Choroid plexus epithelial cell (primary cell): Measurements from ENCODE around the gene CDC20.

ENCODE experiments used
- DNase-seq: peaks from one replicate; pipeline ENCODE4 v3.0.0-alpha.2; 2010; ENCODE audit warnings: low read depth
- H3K4me3 ChIP-seq: 2 replicates; pipeline ENCODE4 v1.5.1; 2011; ENCODE audit warnings: low read depth, mild to moderate bottlenecking, control low read depth, low read length, moderate library complexity
- TF ChIP-seq, protein P1 (sequence below): conservative IDR thresholded peaks from 2 replicates; pipeline ENCODE4 v1.5.1; 2011; ENCODE audit warnings: low read depth, mild to moderate bottlenecking, control low read depth, inconsistent platforms, low read length, moderate library complexity

The CDC20 gene

DNA sequence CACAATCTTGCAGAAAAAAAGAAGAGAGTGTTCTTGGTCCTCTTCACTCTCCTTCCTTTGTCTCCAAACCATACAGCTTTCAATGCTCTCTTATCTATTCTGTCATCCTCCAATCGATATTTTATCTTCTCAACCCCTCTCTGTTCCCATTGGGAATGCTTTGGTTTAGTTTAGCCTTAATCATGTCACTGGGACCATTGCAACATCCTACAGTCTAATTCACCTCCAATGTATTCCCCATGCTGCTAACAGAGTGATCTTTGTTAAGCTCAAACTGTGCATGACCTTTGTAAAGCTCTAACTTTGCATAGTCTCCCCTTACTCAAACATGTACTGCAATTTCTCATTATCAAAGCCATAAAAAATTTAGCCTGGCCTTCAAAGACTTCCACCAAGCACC lies 18.2 kb upstream of the CDC20 start:
- no peak for DNase-seq
- TF ChIP-seq, protein P1, sequence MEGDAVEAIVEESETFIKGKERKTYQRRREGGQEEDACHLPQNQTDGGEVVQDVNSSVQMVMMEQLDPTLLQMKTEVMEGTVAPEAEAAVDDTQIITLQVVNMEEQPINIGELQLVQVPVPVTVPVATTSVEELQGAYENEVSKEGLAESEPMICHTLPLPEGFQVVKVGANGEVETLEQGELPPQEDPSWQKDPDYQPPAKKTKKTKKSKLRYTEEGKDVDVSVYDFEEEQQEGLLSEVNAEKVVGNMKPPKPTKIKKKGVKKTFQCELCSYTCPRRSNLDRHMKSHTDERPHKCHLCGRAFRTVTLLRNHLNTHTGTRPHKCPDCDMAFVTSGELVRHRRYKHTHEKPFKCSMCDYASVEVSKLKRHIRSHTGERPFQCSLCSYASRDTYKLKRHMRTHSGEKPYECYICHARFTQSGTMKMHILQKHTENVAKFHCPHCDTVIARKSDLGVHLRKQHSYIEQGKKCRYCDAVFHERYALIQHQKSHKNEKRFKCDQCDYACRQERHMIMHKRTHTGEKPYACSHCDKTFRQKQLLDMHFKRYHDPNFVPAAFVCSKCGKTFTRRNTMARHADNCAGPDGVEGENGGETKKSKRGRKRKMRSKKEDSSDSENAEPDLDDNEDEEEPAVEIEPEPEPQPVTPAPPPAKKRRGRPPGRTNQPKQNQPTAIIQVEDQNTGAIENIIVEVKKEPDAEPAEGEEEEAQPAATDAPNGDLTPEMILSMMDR, result no peak
- no peak overlapping the region for H3K4me3 ChIP-seq

DNA sequence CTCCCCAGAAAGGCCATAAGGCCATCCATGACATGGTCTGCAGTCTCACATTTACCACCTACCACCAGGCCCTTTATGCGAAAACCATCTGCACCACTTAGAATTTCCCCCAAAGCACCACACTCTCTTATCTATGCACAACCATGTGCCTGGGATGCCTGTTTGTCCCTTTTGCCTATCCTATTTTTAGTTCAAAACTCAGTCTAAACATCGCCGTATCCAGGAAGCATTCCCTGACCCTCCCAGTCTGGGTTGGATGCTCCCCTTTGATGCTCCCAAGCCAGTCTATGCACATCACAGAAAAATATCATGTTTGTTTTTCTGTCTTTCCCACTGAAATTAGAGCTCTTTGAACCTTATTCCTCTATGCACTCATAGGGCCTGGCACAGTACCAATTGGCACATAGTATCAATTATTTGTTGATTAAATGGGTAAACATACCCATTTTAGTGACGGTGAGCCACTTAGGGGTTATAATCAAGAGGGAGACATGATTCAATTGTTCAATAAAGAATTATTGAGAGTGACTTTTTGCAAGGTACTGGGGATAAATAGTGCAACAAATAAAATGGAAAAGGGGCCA lies 14.4 kb upstream of the CDC20 start:
- TF ChIP-seq, protein P1, result no peak
- no peak overlapping the region for H3K4me3 ChIP-seq
- no peak for DNase-seq

DNA sequence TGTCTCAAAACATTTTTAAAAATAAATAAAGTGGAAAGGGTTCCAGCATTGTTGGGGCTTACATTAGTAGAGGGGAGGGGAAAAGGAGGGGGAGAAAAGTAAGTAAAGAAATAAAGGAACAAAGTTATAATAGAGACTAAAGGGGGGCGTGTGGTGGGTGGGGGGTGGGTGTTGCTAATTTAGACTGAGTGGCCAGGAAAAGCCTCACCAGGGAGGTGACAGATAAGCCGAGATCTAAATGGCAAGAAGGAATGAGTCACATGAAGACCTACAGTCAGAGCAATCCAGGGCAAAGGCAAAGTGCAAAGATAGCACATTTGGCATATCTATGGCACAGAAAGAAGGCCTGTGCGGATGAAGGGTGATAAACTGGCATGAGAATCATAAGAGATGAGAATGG lies 13.7 kb upstream of the CDC20 start:
- no peak for DNase-seq
- TF ChIP-seq, protein P1, result no peak
- no peak overlapping the region for H3K4me3 ChIP-seq

DNA sequence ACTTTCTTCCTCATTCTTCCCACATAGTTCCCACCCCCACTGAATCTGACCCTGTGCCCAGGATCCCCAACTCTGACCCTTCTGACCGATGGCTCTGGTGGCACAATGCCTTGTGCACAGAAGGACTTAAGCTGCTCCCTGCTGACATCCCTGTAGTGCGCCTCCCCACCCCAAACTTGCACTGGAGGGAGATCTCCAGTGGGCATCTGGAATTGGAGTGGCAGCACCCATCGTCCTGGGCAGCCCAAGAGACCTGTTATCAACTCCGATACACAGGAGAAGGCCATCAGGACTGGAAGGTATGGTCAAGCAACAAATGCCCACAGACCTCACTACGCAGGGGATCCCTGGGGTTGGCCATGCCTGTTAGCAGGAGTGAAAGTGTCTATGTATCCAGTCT lies 12.1 kb upstream of the CDC20 start:
- TF ChIP-seq, protein P1, result no peak
- H3K4me3 ChIP-seq, result no peak overlapping the region
- no peak for DNase-seq

DNA sequence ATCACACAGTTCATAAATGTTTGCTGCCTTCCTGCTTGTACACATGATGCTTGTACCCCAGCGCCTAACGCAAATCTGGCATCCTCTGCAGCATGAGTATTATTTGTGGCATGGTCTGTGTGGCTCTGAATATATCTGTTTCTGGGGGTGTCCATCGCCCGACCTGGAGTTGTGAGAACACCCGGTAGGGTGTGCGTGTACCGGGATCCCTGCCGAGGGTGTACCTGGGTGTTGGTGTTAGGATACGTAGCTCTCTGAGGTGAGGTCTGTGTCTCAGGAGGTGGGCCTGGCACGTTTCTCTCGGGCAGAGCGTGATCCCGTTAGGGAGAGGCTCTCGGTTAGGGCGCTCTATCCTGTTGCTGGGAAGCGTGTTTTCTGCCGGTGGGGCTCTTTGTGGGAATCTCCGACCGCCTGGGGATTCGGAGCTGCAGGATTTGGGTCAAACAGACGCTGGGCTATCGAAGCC lies 10.4 kb upstream of the CDC20 start:
- peak overlapping the region; percentile 67 for H3K4me3 ChIP-seq
- no peak for DNase-seq
- TF ChIP-seq, protein P1, result no peak

DNA sequence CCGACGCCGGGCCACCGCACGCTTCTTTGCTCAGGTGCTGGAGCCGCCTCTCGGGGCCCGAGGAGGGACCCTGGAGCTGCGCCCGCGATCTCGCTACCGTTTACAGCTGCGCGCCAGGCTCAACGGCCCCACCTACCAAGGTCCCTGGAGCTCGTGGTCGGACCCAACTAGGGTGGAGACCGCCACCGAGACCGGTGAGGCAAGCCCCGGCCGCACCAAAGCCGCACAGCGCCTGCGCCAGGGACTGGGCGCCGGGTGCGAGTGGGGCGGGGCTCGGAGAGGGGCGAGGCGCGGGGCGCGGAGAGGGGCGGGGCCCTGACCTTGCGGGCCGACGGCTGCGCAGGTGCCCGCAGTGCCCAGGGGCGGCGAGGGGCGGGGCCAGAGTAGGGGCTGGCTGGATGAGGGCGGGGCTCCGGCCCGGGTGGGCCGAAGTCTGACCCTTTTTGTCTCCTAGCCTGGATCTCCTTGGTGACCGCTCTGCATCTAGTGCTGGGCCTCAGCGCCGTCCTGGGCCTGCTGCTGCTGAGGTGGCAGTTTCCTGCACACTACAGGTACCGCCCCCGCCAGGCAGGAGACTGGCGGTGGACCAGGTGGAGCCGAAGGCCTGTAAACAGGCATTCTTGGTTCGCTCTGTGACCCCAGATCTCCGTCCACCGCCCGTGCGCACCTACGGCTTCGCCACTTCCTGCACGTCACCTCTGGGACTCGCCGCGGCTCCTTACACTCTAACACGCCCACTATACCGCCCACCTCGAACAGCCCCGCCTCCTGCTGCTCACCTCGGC lies 9.8 kb upstream of the CDC20 start:
- TF ChIP-seq, protein P1, result peak; percentile 8
- H3K4me3 ChIP-seq, result peak overlapping the region; percentile 67
- DNase-seq, result peak; percentile 67
